GM12878 (cell line): ENCODE measurements around the gene CGB5. TPM values are rescaled to one million over a fixed set of nuclear protein-coding genes. Genes with fewer than 3 reads are reported as not detected.
"Not testable (repeated sequence)": the region's sequence is repeated elsewhere in the genome, so short reads cannot be mapped to it uniquely, and the experiment has no call there.

ENCODE experiments used
- ATAC-seq: fragments of 200-7000 bp; cut with Tn5 transposase; 3 replicates; pipeline ENCODE4 v1.9.1; 2020; ENCODE audit warnings: mild to moderate bottlenecking, moderate library complexity
- BruUV-seq: library from RNA; stranded (reverse); fragments of 400-500 nt; replicated peaks from 2 replicates; lab custom pipeline; 2021; lab: Mats Ljungman, UMichigan
- CTCF ChIA-PET: fragments of 300-600 bp; sonication (Branson Sonifier 250); formaldehyde crosslinking; extraction: SDS; loops from one replicate; lab custom pipeline; 2021; ENCODE audit warnings: inconsistent platforms; lab: Yijun Ruan, JAX
- POLR2A ChIA-PET: fragments of 350-600 bp; formaldehyde crosslinking; extraction: SDS; loops from one replicate; lab custom pipeline; 2021; ENCODE audit warnings: inconsistent platforms; lab: Charles Lee
- RAD21 ChIA-PET: fragments of 300-600 bp; sonication (Branson Sonifier 250); formaldehyde crosslinking; loops from one replicate; lab custom pipeline; 2023; ENCODE audit warnings: antibody characterized with exemption; ENCODE audit not compliant: unreplicated experiment; lab: Charles Lee
- SMC1A ChIA-PET: fragments of 300-600 bp; sonication (Branson Sonifier 250); formaldehyde crosslinking; loops from one replicate; lab custom pipeline; 2023; ENCODE audit not compliant: unreplicated experiment, uncharacterized antibody; lab: Charles Lee
- DNase-seq: peaks from one replicate; pipeline ENCODE4 v3.0.0-alpha.2; 2011; ENCODE audit warnings: low read depth, low spot score
- FAIRE-seq: peaks from 3 replicates; lab custom pipeline; 2011; peaks lifted over from hg19 to GRCh38; lab: Jason Lieb, UNC
- H2AFZ ChIP-seq: 2 replicates; pipeline ENCODE4 v1.6.0; 2011; ENCODE audit warnings: low read depth, low read length, control low read depth; ENCODE audit not compliant: control insufficient read depth
- H3K27ac ChIP-seq: 2 replicates; pipeline ENCODE4 v1.5.1; 2011; ENCODE audit warnings: control low read depth; ENCODE audit not compliant: control insufficient read depth, insufficient read depth
- H3K27me3 ChIP-seq, 2 experiments: replicated peaks in 1 of 2; 2 replicates each; pipeline versions ENCODE4 v1.6.0 to v1.6.1; 2011; ENCODE audit warnings: low read length in 1 of 2; ENCODE audit not compliant: control insufficient read depth in 2 of 2, insufficient read depth in 2 of 2
- H3K36me3 ChIP-seq, 2 experiments: 2 replicates each; pipeline ENCODE4 v1.5.1; 2011; ENCODE audit warnings: low read length in 1 of 2; ENCODE audit not compliant: control insufficient read depth in 2 of 2, insufficient read depth in 2 of 2
- H3K4me1 ChIP-seq: 2 replicates; pipeline ENCODE4 v1.6.1; 2011; ENCODE audit warnings: mild to moderate bottlenecking, low read length, moderate library complexity, mixed read lengths; ENCODE audit not compliant: control insufficient read depth, insufficient read depth
- H3K4me2 ChIP-seq: 2 replicates; pipeline ENCODE4 v1.6.0; 2011; ENCODE audit warnings: control low read depth; ENCODE audit not compliant: control insufficient read depth, insufficient read depth
- H3K4me3 ChIP-seq: fragments of 200-600 bp; sonication (generic); 2 replicates; pipeline ENCODE4 v1.5.1; 2016
- H3K79me2 ChIP-seq: 2 replicates; pipeline ENCODE4 v1.6.0; 2011; ENCODE audit warnings: low read length; ENCODE audit not compliant: control insufficient read depth, insufficient read depth
- H3K9ac ChIP-seq: 2 replicates; pipeline ENCODE4 v1.8.0; 2011; ENCODE audit warnings: low read length, control low read depth, mixed read lengths; ENCODE audit not compliant: control insufficient read depth, insufficient read depth
- H3K9me3 ChIP-seq: replicated peaks from 3 replicates; pipeline ENCODE4 v1.5.1; 2011; ENCODE audit warnings: mild to moderate bottlenecking, low read length; ENCODE audit not compliant: control insufficient read depth, insufficient read depth
- H4K20me1 ChIP-seq: 2 replicates; pipeline ENCODE4 v1.6.0; 2011; ENCODE audit not compliant: control insufficient read depth, insufficient read depth
- CHD4 ChIP-seq: fragments of 200-600 bp; sonication (generic); IDR thresholded peaks from 2 replicates; pipeline ENCODE4 v1.6.1; 2016; ENCODE audit warnings: mild to moderate bottlenecking
- CTCF ChIP-seq, 3 experiments: IDR thresholded peaks in 2 of 3; conservative IDR thresholded peaks in 1 of 3; 2 replicates each; pipeline ENCODE4 v1.5.1; 2011; ENCODE audit warnings: low read depth in 3 of 3, low read length in 3 of 3, mild to moderate bottlenecking in 3 of 3, control low read depth in 2 of 3, moderate library complexity in 2 of 3, inconsistent platforms in 1 of 3, mixed read lengths in 1 of 3; ENCODE audit not compliant: control insufficient read depth in 2 of 3, insufficient read depth in 1 of 3; ENCODE audit errors: extremely low read depth in 1 of 3
- HDAC6 ChIP-seq: fragments of 200-600 bp; sonication (generic); IDR thresholded peaks from one replicate; pipeline ENCODE4 v1.8.0; 2017; ENCODE audit warnings: antibody characterized with exemption; ENCODE audit not compliant: unreplicated experiment
- JUNB ChIP-seq: IDR thresholded peaks from 2 replicates; pipeline ENCODE4 v1.6.1; 2016; ENCODE audit warnings: antibody characterized with exemption, mild to moderate bottlenecking
- KAT2A ChIP-seq: conservative IDR thresholded peaks from 2 replicates; pipeline ENCODE4 v1.6.1; 2011; ENCODE audit warnings: low read depth, low read length; ENCODE audit not compliant: control insufficient read depth
- RAD21 ChIP-seq: IDR thresholded peaks from 2 replicates; pipeline ENCODE4 v1.6.1; 2011; ENCODE audit warnings: mild to moderate bottlenecking, low read depth, low read length, moderate library complexity; ENCODE audit not compliant: insufficient read depth
- SMC3 ChIP-seq: IDR thresholded peaks from 2 replicates; pipeline ENCODE4 v1.6.1; 2011; ENCODE audit warnings: low read length, improper control_type of control experiment, borderline replicate concordance
- SREBF2 ChIP-seq: IDR thresholded peaks from 2 replicates; pipeline ENCODE4 v1.6.1; 2012; ENCODE audit warnings: mild to moderate bottlenecking, low read length
- SRF ChIP-seq, 2 experiments: IDR thresholded peaks; 2 replicates each; pipeline ENCODE4 v1.6.1; 2011; ENCODE audit warnings: low read depth in 2 of 2, low read length in 2 of 2, mild to moderate bottlenecking in 1 of 2, moderate library complexity in 1 of 2
- ZNF384 ChIP-seq: IDR thresholded peaks from 2 replicates; pipeline ENCODE4 v1.6.1; 2012; ENCODE audit warnings: low read depth, mild to moderate bottlenecking, low read length, improper control_type of control experiment, borderline replicate concordance
- WGBS: methylation state at CpG from one replicate; pipeline ENCODE4 v1.1.6; 2016; ENCODE audit warnings: low lambda C conversion rate; ENCODE audit not compliant: insufficient replicate concordance, insufficient coverage; ENCODE audit errors: missing lambda C conversion rate; 5-methylcytosine and 5-hydroxymethylcytosine counted together
- in situ Hi-C: fragments of 300-500 bp; cut with MboI; formaldehyde crosslinking; loops from 9 replicates; pipeline ENCODE4 v1.14.3; 2018; ENCODE audit warnings: mixed read lengths
- intact Hi-C: fragments of 100-400 bp; cut with micrococcal nuclease; formaldehyde crosslinking; loops from one replicate; pipeline ENCODE4 v1.14.2; 2022; ENCODE audit not compliant: unreplicated experiment
- polyA plus RNA-seq, 11 experiments: library from polyadenylated mRNA; depleted of rRNA in 4 of 11; unstranded in 6 of 11; stranded (reverse) in 5 of 11; fragments of >200 nt; fragmentation: Nextera tagmentation in 4 of 11; fragmentation: Illumina TruSeq in 1 of 11; extraction: Ambion mirVana in 4 of 11; extraction: Trizol in 1 of 11; gene quantifications; 1 replicate in 1 of 11; 2 replicates in 10 of 11; pipeline versions ENCODE4 v1.2.1 to v1.2.3, GENCODE V29; 2011 to 2016; ENCODE audit warnings: inconsistent platforms in 2 of 11, missing spikeins in 2 of 11, low read depth in 1 of 11
- total RNA-seq, 4 experiments: library from RNA; depleted of rRNA in 3 of 4; stranded (reverse); fragments of >200 nt in 3 of 4; fragmentation: Illumina TruSeq in 1 of 4; extraction: Trizol in 1 of 4; gene quantifications; 2 replicates each; pipeline versions ENCODE4 v1.2.1 to v1.2.3, GENCODE V29; 2013 to 2021
- TF ChIP-seq, protein P1 (sequence below): fragments of 450-650 bp; IDR thresholded peaks from 2 replicates; pipeline ENCODE4 v1.6.1; 2018; ENCODE audit warnings: mild to moderate bottlenecking, low read depth, moderate library complexity; ENCODE audit not compliant: partially characterized antibody

Gene CGB5
- total and polyA plus RNA-seq, 10 of the 15 experiments (the other 5 are each of a cell fraction or from before 2014, with no cell fraction given) = not detected

GRCh38 chr19:49074869-49075268 lies 31.2 kb downstream of the CGB5 start:
- 12% methylated on average over 8 of the region's 9 CpGs for WGBS
- H3K27ac ChIP-seq, H3K4me3 ChIP-seq, H3K36me3 ChIP-seq, H3K4me1 ChIP-seq, RAD21 ChIA-PET, intact Hi-C loops, BruUV-seq, H3K9ac ChIP-seq, POLR2A ChIA-PET, H2AFZ ChIP-seq, H4K20me1 ChIP-seq, H3K4me2 ChIP-seq, H3K79me2 ChIP-seq, H3K9me3 ChIP-seq, H3K27me3 ChIP-seq, FAIRE-seq, DNase-seq, in situ Hi-C loops: not testable (repeated sequence)
- SMC1A ChIA-PET = interaction anchor here (1.1 kb wide), 1 partner anchor 124 kb away, joined by 5 read pairs; no protein-coding TSS in a partner anchor
- peak; percentile 52; the same call in 2 of the 3 replicates for ATAC-seq
- TF ChIP-seq SMC3 = peak; percentile 36; the same call in 1 of the 2 replicates
- peak; percentile 33 to 54 (median 42); a peak in 5 of 6 replicates for TF ChIP-seq CTCF (IDR thresholded peaks at IDR 0.05 in 2 of 3, conservative IDR thresholded peaks at IDR 0.05 in 1 of 3; ENCODE audit: control insufficient read depth in 2 of 3, extremely low read depth in 1 of 3, insufficient read depth in 1 of 3, low read depth in 3 of 3, low read length in 3 of 3)
- peak; percentile 41; the same call in 1 of the 2 replicates for TF ChIP-seq RAD21
- CTCF ChIA-PET = interaction anchor here (1.1 to 2.6 kb wide), 4 partner anchors 22 to 146 kb away, joined by 4 to 15 read pairs (median 8); no protein-coding TSS in a partner anchor

GRCh38 chr19:49080392-49080791 lies 36.7 kb downstream of the CGB5 start:
- ChIA-PET RAD21 (no interaction called here), POLR2A (no interaction called here), SMC1A (no interaction called here), CTCF (interaction anchor here (0.6 kb wide), 1 partner anchor 463 kb away, joined by 3 read pairs; no protein-coding TSS in a partner anchor)
- Histone ChIP-seq H3K36me3 (no peaks in the 10 kb centered on the region), H3K27ac (no peak overlapping the region), H3K4me1 (no peaks in the 10 kb centered on the region), H3K4me3 (no peak overlapping the region), H3K79me2 (peaks cover 2% of the 10 kb centered on the region), H3K27me3 (no peaks in the 10 kb centered on the region), H4K20me1 (no peaks in the 10 kb centered on the region), H2AFZ (no peak overlapping the region), H3K4me2 (no peak overlapping the region), H3K9ac (no peak overlapping the region), H3K9me3 (no peaks in the 10 kb centered on the region; the same call in 2 of the 3 replicates)
- intact Hi-C loops = no loop called here
- no TSS peak for BruUV-seq
- WGBS = 70% methylated on average over 4 of the region's 4 CpGs
- ATAC-seq (no peak), FAIRE-seq (no peak), DNase-seq (no peak)
- in situ Hi-C loops = no loop called here
- no peak for TF ChIP-seq HDAC6
- TF ChIP-seq SREBF2 = no peak
- no peak for TF ChIP-seq JUNB
- TF ChIP-seq SRF (IDR thresholded peaks at IDR 0.05; ENCODE audit: low read depth in 2 of 2, low read length in 2 of 2) = no peak
- no peak for TF ChIP-seq ZNF384
- no peak for TF ChIP-seq KAT2A
- TF ChIP-seq, protein P1, sequence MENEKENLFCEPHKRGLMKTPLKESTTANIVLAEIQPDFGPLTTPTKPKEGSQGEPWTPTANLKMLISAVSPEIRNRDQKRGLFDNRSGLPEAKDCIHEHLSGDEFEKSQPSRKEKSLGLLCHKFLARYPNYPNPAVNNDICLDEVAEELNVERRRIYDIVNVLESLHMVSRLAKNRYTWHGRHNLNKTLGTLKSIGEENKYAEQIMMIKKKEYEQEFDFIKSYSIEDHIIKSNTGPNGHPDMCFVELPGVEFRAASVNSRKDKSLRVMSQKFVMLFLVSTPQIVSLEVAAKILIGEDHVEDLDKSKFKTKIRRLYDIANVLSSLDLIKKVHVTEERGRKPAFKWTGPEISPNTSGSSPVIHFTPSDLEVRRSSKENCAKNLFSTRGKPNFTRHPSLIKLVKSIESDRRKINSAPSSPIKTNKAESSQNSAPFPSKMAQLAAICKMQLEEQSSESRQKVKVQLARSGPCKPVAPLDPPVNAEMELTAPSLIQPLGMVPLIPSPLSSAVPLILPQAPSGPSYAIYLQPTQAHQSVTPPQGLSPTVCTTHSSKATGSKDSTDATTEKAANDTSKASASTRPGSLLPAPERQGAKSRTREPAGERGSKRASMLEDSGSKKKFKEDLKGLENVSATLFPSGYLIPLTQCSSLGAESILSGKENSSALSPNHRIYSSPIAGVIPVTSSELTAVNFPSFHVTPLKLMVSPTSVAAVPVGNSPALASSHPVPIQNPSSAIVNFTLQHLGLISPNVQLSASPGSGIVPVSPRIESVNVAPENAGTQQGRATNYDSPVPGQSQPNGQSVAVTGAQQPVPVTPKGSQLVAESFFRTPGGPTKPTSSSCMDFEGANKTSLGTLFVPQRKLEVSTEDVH = no peak
- TF ChIP-seq CHD4 = no peak
